ENCODE results near the gene TNFSF15. TPM values are rescaled to one million over a fixed set of nuclear protein-coding genes. Genes with fewer than 3 reads are reported as not detected.

Gene TNFSF15
- total and polyA plus RNA-seq, 2 donors (not counting 3 experiments of a cell fraction or from before 2014, with no cell fraction given): 8.4 to 14.3 TPM

DNA sequence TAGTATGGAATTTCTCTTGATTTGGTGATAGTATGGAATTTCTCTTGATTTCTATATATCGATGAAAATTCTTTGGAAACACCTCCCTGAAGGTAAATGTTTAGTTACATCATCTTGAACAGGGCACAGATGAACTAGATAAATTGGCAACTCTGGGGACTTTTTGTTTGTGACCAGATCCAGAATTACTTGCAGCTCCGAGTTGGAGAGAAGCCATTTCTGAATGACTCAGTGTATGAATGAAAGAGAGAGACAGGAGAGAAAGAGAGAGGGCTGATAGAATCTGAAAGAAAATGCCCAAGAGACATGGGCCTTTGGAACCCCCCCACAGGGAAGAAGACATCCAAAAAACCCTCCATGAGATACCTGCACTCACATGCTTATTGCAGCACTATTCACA is 14.1 kb downstream of the TNFSF15 start:
- ChIA-PET POLR2A (no interaction called here), CTCF (no interaction called here)
- no peak for FAIRE-seq

DNA sequence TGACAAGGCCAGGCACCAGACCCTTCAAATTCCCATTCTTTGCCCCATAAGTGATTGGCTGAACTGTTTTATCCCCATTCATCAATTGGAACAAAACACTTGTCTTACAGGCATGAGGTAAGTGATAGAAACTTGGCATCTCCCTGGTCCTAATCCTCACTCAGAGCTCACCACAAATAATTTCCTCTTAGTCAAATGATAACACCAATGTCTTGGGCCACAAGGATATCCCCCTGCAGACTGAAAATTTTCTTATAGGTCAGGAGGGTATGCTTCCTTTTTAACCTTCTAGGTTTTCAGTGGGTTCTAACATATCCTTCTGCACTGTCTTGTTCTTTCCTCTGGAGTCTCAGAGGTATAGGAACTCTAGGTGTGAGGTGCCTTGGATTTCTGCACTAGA is 14.5 kb downstream of the TNFSF15 start:
- DNase-seq (ENCODE audit: low read depth, low spot score): no peak
- Histone ChIP-seq H3K36me3 (ENCODE audit: control insufficient read depth in 2 of 2, extremely low read depth in 1 of 2, insufficient read depth in 2 of 2, low read length in 2 of 2) (peaks cover 9% of the 10 kb centered on the region in 2 experiments), H3K4me3 (replicated peaks in 1 of 3; ENCODE audit: insufficient read depth in 1 of 3, low read depth in 1 of 3, low read length in 3 of 3) (no peak overlapping the region), H3K27me3 (ENCODE audit: control insufficient read depth in 2 of 2, insufficient read depth in 2 of 2, low read length in 2 of 2) (no peaks in the 10 kb centered on the region), H3K9ac (replicated peaks; ENCODE audit: extremely low read depth, insufficient read depth, low read length) (no peak overlapping the region), H3K4me1 (ENCODE audit: control insufficient read depth, extremely low read depth, insufficient read depth, low read length) (no peaks in the 10 kb centered on the region), H3K79me2 (ENCODE audit: control insufficient read depth, insufficient read depth, low read length) (no peaks in the 10 kb centered on the region), H3K4me2 (ENCODE audit: insufficient read depth, low read length) (no peak overlapping the region), H2AFZ (ENCODE audit: low read depth, low read length) (no peak overlapping the region), H4K20me1 (replicated peaks; ENCODE audit: control insufficient read depth, extremely low read depth, insufficient read depth, low read length) (no peaks in the 10 kb centered on the region), H3K27ac (ENCODE audit: insufficient read depth, low read depth, low read length) (no peak overlapping the region), H3K9me3 (replicated peaks; ENCODE audit: control insufficient read depth, insufficient read depth, low read length) (no peaks in the 10 kb centered on the region), H3K9me1 (replicated peaks; ENCODE audit: control insufficient read depth, extremely low read depth, insufficient read depth, low read length) (no peaks in the 10 kb centered on the region)
- intact Hi-C loops (cut with micrococcal nuclease) (no loop called here), dilution Hi-C loops (cut with MboI; ENCODE audit: extremely low pct_ligation_motif_present, low sequenced_read_pairs) (no loop called here)
- no TSS peak for BruUV-seq (replicated peaks)
- ChIA-PET CTCF (no interaction called here), POLR2A (no interaction called here)
- no peak for FAIRE-seq
- no peak for TF ChIP-seq MYC (IDR thresholded peaks at IDR 0.05; ENCODE audit: low read depth, low read length)
- no peak for TF ChIP-seq JUN (IDR thresholded peaks at IDR 0.05; ENCODE audit: borderline replicate concordance, insufficient read depth, insufficient read length, low read depth)
- TF ChIP-seq CTCF (IDR thresholded peaks at IDR 0.05; ENCODE audit: extremely low read depth in 1 of 2, insufficient read depth in 1 of 2, low read depth in 1 of 2, low read length in 2 of 2): no peak
- TF ChIP-seq, protein P1, sequence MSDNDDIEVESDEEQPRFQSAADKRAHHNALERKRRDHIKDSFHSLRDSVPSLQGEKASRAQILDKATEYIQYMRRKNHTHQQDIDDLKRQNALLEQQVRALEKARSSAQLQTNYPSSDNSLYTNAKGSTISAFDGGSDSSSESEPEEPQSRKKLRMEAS (IDR thresholded peaks at IDR 0.05; ENCODE audit: insufficient read depth, insufficient read length): no peak
- TF ChIP-seq POLR2AphosphoS5 (IDR thresholded peaks at IDR 0.05; ENCODE audit: insufficient read depth, low read depth, low read length): no peak
- TF ChIP-seq FOS (IDR thresholded peaks at IDR 0.05; ENCODE audit: borderline replicate concordance, insufficient read depth, low read length): no peak
- TF ChIP-seq EZH2 (IDR thresholded peaks at IDR 0.05; ENCODE audit: borderline replicate concordance, low read depth, low read length, severe bottlenecking): no peak
- no peak for TF ChIP-seq POLR2A (IDR thresholded peaks at IDR 0.05; ENCODE audit: low read depth, low read length)
- TF ChIP-seq GATA2 (IDR thresholded peaks at IDR 0.05; ENCODE audit: insufficient read depth, insufficient read length, low read depth, low read length): no peak

More for the DNA sequence above, 14.1 kb downstream of the TNFSF15 start:
- H3K36me3 ChIP-seq (ENCODE audit: control insufficient read depth in 2 of 2, extremely low read depth in 1 of 2, insufficient read depth in 2 of 2, low read length in 2 of 2): peaks cover 9% of the 10 kb centered on the region in 2 experiments
- no peaks in the 10 kb centered on the region for H3K4me1 ChIP-seq (ENCODE audit: control insufficient read depth, extremely low read depth, insufficient read depth, low read length)
- no peak overlapping the region for H3K4me3 ChIP-seq (replicated peaks in 1 of 3; ENCODE audit: insufficient read depth in 1 of 3, low read depth in 1 of 3, low read length in 3 of 3)
- no peaks in the 10 kb centered on the region for H3K27me3 ChIP-seq (ENCODE audit: control insufficient read depth in 2 of 2, insufficient read depth in 2 of 2, low read length in 2 of 2)
- H2AFZ ChIP-seq (ENCODE audit: low read depth, low read length): no peak overlapping the region
- H3K9me3 ChIP-seq (replicated peaks; ENCODE audit: control insufficient read depth, insufficient read depth, low read length): no peaks in the 10 kb centered on the region
- BruUV-seq (replicated peaks): no TSS peak
- no peak for TF ChIP-seq EZH2 (IDR thresholded peaks at IDR 0.05; ENCODE audit: borderline replicate concordance, low read depth, low read length, severe bottlenecking)
- no peak for TF ChIP-seq CTCF (IDR thresholded peaks at IDR 0.05; ENCODE audit: extremely low read depth in 1 of 2, insufficient read depth in 1 of 2, low read depth in 1 of 2, low read length in 2 of 2)
- TF ChIP-seq GATA2 (IDR thresholded peaks at IDR 0.05; ENCODE audit: insufficient read depth, insufficient read length, low read depth, low read length): no peak
- no peak overlapping the region for H3K27ac ChIP-seq (ENCODE audit: insufficient read depth, low read depth, low read length)
- dilution Hi-C loops (cut with MboI; ENCODE audit: extremely low pct_ligation_motif_present, low sequenced_read_pairs): no loop called here
- no peaks in the 10 kb centered on the region for H4K20me1 ChIP-seq (replicated peaks; ENCODE audit: control insufficient read depth, extremely low read depth, insufficient read depth, low read length)
- no peak overlapping the region for H3K9ac ChIP-seq (replicated peaks; ENCODE audit: extremely low read depth, insufficient read depth, low read length)
- H3K79me2 ChIP-seq (ENCODE audit: control insufficient read depth, insufficient read depth, low read length): no peaks in the 10 kb centered on the region
- no peaks in the 10 kb centered on the region for H3K9me1 ChIP-seq (replicated peaks; ENCODE audit: control insufficient read depth, extremely low read depth, insufficient read depth, low read length)
- intact Hi-C loops (cut with micrococcal nuclease): no loop called here
- DNase-seq (ENCODE audit: low read depth, low spot score): no peak
- no peak overlapping the region for H3K4me2 ChIP-seq (ENCODE audit: insufficient read depth, low read length)
